HG02571 (cell line): ENCODE data around the gene PAOX.

Source experiments
- ATAC-seq: cut with Tn5 transposase; IDR thresholded peaks from one replicate; pipeline ENCODE4 v1.9.1; 2021; ENCODE audit warnings: mild to moderate bottlenecking, moderate library complexity; ENCODE audit not compliant: unreplicated experiment

The PAOX gene

GRCh38 chr10:133349577-133350011 is 29.5 kb upstream of the PAOX start:
- no peak for ATAC-seq

DNA sequence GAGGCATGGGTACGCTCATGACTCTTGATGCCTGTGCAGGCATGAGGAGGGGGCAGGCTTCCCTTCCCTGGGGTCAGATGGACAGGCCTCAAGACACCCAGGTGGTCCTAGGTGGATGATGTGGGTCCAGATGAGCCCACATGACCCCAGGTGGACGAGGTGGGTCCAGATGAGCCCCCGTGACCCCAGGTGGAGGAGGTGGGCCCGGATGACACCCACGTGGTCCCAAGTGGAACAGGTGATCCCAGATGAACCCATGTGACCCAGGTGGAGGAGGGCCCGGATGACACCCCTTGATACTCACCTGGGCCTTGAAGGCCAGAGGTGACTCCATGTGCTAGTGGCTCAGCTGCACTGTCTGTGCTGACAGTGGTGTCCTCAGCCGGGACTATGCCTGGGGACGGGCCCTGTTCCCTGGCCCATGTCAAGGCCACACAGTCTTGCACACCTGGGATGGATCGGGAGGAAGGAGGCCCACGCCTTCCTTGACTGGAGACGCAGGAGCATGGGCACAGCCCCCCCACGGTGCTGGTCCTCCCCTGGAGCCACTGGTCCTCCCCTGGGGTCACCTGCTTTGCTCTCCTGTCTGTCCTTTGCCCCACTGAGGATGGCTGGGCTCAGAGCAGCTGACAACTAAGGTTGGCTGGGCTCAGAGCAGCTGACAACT is 28.6 kb upstream of the PAOX start:
- ATAC-seq = no peak

GRCh38 chr10:133350950-133351329 is 28.1 kb upstream of the PAOX start:
- ATAC-seq = no peak

DNA sequence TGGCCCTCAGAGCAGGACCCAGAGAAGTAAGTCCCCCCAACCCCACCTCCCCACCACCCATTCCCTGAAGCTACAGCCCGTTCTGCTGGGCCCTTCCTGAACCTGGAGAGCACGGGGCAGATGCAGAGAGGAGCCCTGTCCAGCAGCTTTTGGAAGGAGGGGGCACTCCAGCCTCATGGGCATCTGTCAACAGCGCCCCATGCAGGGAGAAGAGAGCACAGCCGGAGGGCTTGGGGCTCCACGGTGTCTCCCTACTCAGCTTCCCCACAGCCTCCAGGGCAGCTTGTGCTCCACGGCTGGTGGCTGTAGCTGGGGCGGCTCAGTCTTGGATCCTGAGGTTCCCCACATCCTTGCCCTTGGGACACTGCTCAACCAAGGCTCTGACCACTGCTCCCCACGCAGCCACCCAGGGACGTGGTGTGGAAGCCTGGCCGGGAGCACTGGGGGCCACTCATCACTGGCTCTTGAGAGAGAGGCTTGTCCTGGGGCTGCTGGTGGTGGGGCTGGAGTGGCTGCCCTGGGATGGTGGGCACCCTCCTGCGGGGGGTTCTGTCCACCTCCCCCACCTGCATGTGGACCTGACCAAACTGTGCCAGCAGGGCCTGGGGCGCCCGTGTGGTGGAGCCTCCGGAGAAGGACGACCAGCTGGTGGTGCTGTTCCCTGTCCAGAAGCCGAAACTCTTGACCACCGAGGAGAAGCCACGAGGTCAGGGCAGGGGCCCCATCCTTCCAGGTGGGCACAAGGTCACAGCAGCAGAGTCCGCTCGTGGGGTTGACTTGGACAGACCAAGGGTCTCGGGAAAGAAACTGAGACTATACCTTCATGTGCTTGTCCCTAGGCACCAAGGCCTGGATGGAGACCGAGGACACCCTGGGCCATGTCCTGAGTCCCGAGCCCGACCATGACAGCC is 27.4 kb upstream of the PAOX start:
- ATAC-seq = no peak

DNA sequence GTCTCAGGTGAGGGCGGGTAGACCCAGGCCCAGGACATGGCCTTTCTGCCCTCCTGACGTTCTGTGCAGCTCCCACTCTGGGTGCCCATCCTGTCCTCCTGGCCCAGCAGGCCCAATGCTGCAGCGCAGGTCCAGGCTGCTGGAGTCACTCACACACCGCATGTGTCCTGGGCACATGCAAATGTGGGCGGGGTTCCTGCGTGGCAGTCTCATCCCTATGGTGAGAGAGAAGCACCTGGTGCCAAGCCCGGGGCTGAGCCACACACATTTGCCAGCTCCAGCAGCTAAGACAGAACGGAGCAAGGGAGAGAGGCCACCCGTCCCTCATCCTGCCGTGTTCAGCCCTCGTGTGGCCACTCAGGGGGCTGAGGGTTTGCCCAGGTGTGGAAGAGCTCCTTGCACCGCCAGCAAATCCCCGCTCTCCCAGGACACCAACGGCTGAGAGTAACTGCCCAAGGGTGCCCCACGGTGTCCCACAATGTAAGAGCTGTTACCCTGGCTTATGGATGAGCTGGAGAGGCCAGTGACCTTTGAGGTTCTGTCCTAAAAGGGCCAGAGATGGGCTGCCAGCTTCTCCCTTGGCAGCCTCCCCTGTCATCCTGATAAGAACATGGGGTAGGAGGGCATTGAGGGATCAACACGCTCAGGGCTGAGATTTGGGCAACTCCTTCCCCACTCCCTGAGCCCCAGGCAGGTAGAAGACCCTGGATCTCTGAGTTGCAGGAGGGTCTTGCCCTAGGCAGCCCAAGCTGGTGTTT is 25.7 kb upstream of the PAOX start:
- no peak for ATAC-seq

- ATAC-seq = no peak
Observed at GRCh38 chr10:133353988-133354605, 25.0 kb upstream of the PAOX start.

DNA sequence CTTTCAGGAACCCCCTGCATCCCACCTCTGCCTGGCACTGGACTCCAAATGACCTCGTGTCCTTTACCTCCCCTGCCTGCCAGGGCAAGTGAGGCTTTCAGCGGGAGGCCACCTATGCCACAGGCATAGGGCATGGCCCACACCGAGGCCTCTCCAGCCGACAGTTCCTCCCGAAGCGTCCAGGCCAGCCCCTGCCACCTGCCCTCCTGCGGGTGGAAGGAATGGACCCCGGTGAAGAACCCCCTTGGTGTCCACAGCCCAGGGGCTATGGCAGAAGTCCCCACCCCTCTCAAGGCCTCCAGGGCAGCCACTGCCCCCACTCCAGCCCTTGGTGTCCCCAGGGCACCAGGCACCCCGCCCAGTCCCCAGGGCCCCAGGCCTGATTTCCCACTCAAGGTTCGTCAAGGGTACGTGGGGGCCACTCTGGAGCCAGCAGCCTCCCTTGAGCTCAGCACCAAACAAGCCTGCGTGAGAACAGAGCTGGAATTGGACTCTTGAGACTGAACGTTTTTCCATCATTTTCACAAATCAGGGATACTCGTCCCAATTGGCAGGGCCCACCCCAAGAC is 24.3 kb upstream of the PAOX start:
- no peak for ATAC-seq

DNA sequence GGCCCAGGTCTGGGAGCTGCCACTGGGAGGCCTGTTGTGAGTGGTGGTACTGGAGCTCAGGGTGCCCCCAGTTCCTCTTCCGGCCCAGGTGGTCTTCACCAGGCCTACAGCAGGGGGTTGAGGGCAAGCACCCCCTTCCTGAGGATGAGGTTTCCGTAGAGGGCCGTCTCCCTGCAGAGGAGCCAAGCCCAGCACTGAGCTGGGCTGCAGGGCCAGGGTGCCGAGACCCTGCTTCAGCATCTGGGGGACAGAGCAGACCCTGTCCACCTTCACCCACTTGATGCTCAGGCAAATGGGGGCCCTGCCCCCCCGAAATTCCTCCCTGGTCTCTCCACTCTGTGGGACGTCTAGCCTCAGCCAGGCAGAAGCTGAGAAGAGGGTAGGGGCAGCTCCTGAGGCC is 23.8 kb upstream of the PAOX start:
- no peak for ATAC-seq

- ATAC-seq = no peak
Observed at GRCh38 chr10:133355991-133356390, 23.1 kb upstream of the PAOX start.

- ATAC-seq = no peak
Observed at GRCh38 chr10:133356549-133357284, 22.3 kb upstream of the PAOX start.

- ATAC-seq = peak; percentile 60
Observed at GRCh38 chr10:133357285-133358161, 21.5 kb upstream of the PAOX start, which contains the start of gene FUOM. FUOM (minus strand) TSS chr10:133358019; CDS start chr10:133358007, 12 bp downstream.

DNA sequence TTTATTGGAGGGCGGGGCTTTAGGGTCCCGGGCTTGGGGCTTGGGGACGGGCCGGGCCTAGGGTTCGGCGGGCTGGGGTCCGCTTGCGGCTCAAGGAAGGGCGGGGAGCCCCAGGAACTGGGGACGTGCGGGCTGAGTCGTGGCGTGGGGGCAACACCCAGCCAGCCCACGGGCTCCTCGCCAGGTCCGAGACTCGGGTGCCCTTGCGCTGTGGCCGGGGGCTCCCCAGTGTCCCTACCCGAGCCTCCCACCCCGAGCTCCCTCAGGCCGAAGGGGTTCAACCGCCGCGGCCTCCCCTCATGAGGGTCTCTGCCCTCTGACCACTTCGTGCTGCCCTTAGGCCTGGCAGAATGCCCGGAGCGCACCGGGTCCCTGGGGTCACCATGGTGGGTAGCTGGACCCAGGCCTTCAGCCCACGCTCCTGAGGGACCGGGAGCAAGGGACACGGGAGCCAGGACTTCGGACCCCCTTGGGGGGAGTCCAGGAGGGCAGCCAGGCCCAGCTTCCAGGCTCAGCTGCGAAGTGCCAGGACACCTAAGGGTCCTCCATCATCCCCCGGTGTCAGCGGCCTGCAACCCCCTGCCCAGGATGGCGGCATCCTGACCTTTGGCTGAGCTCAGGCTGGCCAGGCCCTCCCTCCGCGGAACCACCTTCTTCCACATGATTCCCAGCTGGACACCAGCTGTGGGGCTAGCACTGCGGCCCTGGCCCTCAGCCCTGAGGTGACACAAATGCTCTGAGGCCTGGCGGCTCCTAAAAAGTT is 20.7 kb upstream of the PAOX start:
- ATAC-seq = no peak

DNA sequence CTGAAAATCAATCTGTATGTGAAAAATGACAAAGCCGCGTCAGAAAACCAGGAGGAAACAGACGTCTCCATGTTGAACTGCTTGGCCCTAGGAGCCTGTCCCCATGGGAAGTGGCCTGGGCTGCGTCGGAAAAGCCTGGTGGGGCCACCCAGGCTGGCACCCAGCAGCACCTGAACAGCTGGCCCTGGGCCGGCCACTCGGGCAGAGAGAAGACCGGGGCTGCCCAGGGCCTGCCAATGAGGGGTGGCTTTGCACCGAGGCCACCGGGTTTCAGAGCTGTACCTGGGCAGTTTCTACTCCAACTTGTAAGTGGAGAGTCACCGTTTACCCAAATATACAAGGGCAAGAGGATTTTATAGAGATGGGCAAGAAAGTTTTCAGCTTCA is 20.1 kb upstream of the PAOX start:
- ATAC-seq = no peak

- ATAC-seq = no peak
Observed at GRCh38 chr10:133359554-133359971, 19.5 kb upstream of the PAOX start.

- ATAC-seq = no peak
Observed at GRCh38 chr10:133359972-133360610, 19.0 kb upstream of the PAOX start.

DNA sequence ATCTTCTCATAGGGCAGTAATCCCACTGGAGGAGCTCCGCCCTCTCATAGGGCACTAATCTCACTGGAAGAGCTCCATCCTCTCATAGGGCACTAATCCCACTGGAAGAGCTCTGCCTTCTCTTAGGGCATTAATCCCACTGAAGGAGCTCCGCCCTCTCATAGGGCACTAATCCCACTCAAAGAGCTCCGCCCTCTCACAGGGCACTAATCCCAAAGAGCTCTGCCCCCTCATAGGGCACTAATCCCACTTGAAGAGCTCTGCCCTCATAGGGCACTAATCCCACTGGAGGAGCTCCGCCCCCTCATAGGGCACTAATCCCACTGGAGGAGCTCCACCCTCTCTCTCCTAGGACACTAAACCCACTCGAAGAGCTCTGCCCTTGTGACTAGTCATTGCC is 17.8 kb upstream of the PAOX start:
- ATAC-seq = no peak

GRCh38 chr10:133361773-133362441 is 17.2 kb upstream of the PAOX start:
- no peak for ATAC-seq
